Pancreas (tissue), 10 donors: ENCODE results near the gene PLA2G4E. TPM values are rescaled to one million over a fixed set of nuclear protein-coding genes. Genes with fewer than 3 reads are reported as not detected.

Source experiments
- ATAC-seq, 4 donors: fragments of 200-7000 bp; cut with Tn5 transposase; one replicate each; pipeline versions ENCODE4 v1.8.0 to v1.9.1; 2020; ENCODE audit warnings: mild to moderate bottlenecking in 4 of 4, moderate library complexity in 4 of 4
- DNase-seq, 6 donors: peaks; one replicate each; pipeline ENCODE4 v3.0.0-alpha.2; 2020
- FAIRE-seq: peaks from 2 replicates; lab custom pipeline; 2012; peaks lifted over from hg19 to GRCh38; lab: Jason Lieb, UNC
- H3K27ac ChIP-seq, 4 donors: fragments of 200-600 bp; sonication (generic); 1 replicate in 3 of 4; 2 replicates in 1 of 4; pipeline versions ENCODE4 v1.5.0 to v1.8.0; 2020
- H3K27me3 ChIP-seq, 4 donors: fragments of 200-600 bp; one replicate each; pipeline ENCODE4 v1.8.0; 2021
- H3K36me3 ChIP-seq, 3 donors: fragments of 200-600 bp; sonication (generic) in 1 of 3; one replicate each; pipeline versions ENCODE4 v1.5.0 to v1.8.0; 2020 to 2021
- H3K4me1 ChIP-seq, 3 donors: fragments of 200-600 bp; one replicate each; pipeline ENCODE4 v1.8.0; 2021
- H3K4me3 ChIP-seq, 4 donors: fragments of 200-600 bp; sonication (generic) in 2 of 4; one replicate each; pipeline versions ENCODE4 v1.5.0 to v1.8.0; 2020 to 2021
- H3K9me3 ChIP-seq, 4 donors: fragments of 200-600 bp; one replicate each; pipeline ENCODE4 v1.8.0; 2021
- WGBS, 2 donors: extraction: QIAGEN DNeasy Blood & Tissue Kit; methylation state at CpG; one replicate each; pipeline ENCODE4 v1.1.7; 2013; 5-methylcytosine and 5-hydroxymethylcytosine counted together
- intact Hi-C, 3 donors: fragments of 100-400 bp; cut with DNase I; formaldehyde crosslinking; loops; one replicate each; pipeline versions ENCODE4 v1.11.1 to v1.14.2; 2022
- polyA plus RNA-seq, 2 donors: library from polyadenylated mRNA; stranded (reverse); fragments of 200-250 nt; gene quantifications; one replicate each; pipeline ENCODE4 v1.2.3, GENCODE V29; 2013
- total RNA-seq, 6 donors: library from RNA; stranded (reverse); fragmentation: NEBNext Ultra II Directional in 4 of 6; extraction: Animal tissue kit (Norgen Biotek cat#: 25700) in 4 of 6; gene quantifications; one replicate each; pipeline versions ENCODE4 v1.2.1 to v1.2.4, GENCODE V29; 2021 to 2023
- TF ChIP-seq, protein P1 (sequence below), 4 donors: fragments of 200-600 bp; sonication (generic) in 3 of 4; IDR thresholded peaks; one replicate each; pipeline versions ENCODE4 v1.5.0 to v1.8.0; 2021; ENCODE audit warnings: antibody characterized with exemption in 4 of 4
- donor health status: healthy with polysubstance abuse.
- donor health status: DM: no; HTN: no; CAD: no; lungs with moderate emphysema.
- donor health status: DM: no; HTN: no; CAD: no.
- donor health status: control.
- donor health status: control.
- donor health status: Bipolar disorder and iron deficiency.
- donor health status: DM: yes; HTN: yes; CAD: no.
- donor health status: DM: no; HTN: no; CAD: no.
- donor health status: DM: no; HTN: no; CAD: no.
- donor health status: DM: yes; HTN: yes; CAD: no.

PLA2G4E gene
- total and polyA plus RNA-seq, 8 donors = 0.05 to 0.06 TPM; not detected in 6

DNA sequence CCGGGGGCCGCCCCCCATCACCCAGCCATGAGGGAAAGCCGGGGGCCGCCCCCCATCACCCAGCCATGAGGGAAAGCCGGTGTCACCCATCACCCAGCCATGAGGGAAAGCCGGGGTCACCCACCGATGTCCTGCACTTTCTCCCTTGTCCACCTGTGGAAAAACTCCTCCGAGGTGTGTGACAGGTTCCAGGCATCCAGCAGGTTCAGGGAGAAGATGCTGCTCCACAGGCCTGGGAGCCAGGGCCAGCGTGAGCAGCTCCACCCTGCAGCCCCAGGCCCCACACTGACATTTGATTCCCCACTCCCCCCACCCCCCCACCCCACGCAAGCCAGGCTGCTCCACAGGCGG is 32.9 kb downstream of the PLA2G4E start:
- intact Hi-C loops = loop anchor here in 1 of 3 donors (5.0 to 10.0 kb wide), 2 partner anchors 69 to 147 kb away; no protein-coding TSS in a partner anchor
- DNase-seq = no peak
- TF ChIP-seq, protein P1, sequence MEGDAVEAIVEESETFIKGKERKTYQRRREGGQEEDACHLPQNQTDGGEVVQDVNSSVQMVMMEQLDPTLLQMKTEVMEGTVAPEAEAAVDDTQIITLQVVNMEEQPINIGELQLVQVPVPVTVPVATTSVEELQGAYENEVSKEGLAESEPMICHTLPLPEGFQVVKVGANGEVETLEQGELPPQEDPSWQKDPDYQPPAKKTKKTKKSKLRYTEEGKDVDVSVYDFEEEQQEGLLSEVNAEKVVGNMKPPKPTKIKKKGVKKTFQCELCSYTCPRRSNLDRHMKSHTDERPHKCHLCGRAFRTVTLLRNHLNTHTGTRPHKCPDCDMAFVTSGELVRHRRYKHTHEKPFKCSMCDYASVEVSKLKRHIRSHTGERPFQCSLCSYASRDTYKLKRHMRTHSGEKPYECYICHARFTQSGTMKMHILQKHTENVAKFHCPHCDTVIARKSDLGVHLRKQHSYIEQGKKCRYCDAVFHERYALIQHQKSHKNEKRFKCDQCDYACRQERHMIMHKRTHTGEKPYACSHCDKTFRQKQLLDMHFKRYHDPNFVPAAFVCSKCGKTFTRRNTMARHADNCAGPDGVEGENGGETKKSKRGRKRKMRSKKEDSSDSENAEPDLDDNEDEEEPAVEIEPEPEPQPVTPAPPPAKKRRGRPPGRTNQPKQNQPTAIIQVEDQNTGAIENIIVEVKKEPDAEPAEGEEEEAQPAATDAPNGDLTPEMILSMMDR (IDR thresholded peaks at IDR 0.05) = no peak

DNA sequence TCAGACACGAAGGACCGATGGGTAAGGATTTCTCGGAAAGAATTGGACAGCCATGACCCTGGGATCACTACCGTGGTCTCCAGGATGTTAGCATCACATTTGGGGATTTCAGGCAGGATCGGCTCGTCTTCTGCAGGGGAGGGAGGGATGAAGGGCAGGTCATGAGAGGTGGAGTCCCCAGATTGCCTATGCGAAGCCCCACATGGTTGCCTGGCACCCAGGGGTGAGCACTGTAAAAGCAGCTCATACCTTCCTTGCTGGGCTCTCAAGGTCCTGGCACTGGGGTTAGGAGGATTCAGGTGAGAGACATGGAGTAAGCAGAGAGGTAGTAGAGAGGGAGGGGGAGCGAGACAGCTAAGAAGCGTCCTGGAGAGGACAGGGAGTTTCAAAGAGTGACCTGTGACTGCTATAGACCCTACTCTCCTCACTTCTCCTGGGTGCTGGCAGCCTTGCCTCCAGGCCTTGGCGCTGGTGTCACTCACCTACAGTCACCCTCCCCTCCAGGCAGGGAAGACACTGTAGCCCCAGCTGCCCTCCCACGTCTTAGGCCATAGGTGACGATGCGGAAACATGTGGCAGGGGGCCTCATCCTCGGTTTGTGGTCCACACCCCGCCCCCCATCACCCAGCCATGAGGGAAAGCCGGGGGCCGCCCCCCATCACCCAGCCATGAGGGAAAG is 33.5 kb downstream of the PLA2G4E start:
- DNase-seq (peak in 1 of 6 donors; percentile 36), FAIRE-seq (no peak), ATAC-seq (no peak)
- H3K27ac ChIP-seq = no peak overlapping the region
- no peak overlapping the region for H3K4me3 ChIP-seq
- intact Hi-C loops = loop anchor here in 1 of 3 donors (5.0 to 10.0 kb wide), 2 partner anchors 70 to 147 kb away; no protein-coding TSS in a partner anchor
- TF ChIP-seq, protein P1 (IDR thresholded peaks at IDR 0.05) = no peak
- H3K9me3 ChIP-seq = no peaks in the 10 kb centered on the region
- 85 to 86% methylated on average over 16 to 17 of the region's 17 CpGs for WGBS, 2 donors
- no peaks in the 10 kb centered on the region for H3K36me3 ChIP-seq
- no peaks in the 10 kb centered on the region for H3K4me1 ChIP-seq
- no peaks in the 10 kb centered on the region for H3K27me3 ChIP-seq

More for the DNA sequence above, 32.9 kb downstream of the PLA2G4E start:
- WGBS, 2 donors = 80 to 88% methylated on average over 11 of the region's 11 CpGs
- H3K4me3 ChIP-seq = no peak overlapping the region
- H3K9me3 ChIP-seq = no peaks in the 10 kb centered on the region
- ATAC-seq (no peak), FAIRE-seq (no peak)
- no peaks in the 10 kb centered on the region for H3K4me1 ChIP-seq
- no peak overlapping the region for H3K27ac ChIP-seq
- no peaks in the 10 kb centered on the region for H3K27me3 ChIP-seq
- no peaks in the 10 kb centered on the region for H3K36me3 ChIP-seq

DNA sequence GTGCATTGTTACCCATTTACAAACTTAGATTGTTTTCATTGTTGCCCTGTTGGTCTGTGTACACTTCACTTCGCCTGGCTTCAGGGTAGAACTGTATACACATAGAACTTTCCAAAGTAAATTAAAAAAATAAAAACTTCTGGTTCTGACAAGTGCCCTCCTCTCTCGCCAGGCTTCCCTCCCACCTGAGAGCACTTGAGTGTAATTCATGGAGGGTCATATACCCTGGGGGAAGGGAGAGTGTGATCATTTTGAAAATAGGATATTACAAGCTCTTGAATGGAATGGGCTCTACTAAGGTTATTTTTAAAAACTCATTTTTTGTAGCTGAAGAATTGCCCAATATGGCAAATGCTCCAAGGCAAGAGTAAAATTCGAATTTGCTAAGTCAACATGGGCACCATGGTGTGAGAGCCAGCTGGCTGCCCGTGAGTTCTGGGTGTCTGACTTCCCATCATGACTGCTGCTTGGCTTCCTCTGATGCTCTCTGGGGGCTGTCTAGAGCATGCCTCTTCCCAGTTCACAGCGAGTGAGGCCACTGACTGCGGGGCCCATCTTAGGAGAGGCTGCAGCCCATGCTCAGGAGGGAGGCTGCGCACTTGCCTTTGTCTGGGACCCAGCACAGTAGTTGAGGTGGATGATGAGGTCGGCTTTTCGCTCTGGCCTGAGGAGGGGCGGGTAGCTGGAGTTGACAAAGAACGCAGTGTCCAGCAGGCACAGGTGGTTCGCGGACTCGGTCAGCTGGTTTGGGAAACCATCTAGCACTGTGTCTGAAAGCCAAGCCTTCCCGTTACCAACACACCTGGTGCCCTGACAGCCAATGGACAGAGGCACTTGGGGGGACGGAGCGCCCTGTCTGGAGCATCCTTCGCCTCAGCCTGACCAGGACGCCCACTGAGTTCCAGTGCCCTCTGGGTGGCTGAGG is 35.3 kb downstream of the PLA2G4E start:
- Histone ChIP-seq H3K4me1 (no peaks in the 10 kb centered on the region), H3K27ac (no peak overlapping the region), H3K27me3 (no peaks in the 10 kb centered on the region), H3K4me3 (no peak overlapping the region), H3K36me3 (no peaks in the 10 kb centered on the region), H3K9me3 (no peaks in the 10 kb centered on the region)
- DNase-seq (peak in 1 of 6 donors; percentile 31), FAIRE-seq (no peak), ATAC-seq (no peak)
- WGBS, 2 donors = 86 to 91% methylated on average over 19 of the region's 19 CpGs
- intact Hi-C loops = loop anchor here in 1 of 3 donors (5.0 to 10.0 kb wide), 2 partner anchors 72 to 149 kb away; no protein-coding TSS in a partner anchor
- TF ChIP-seq, protein P1 (IDR thresholded peaks at IDR 0.05) = no peak

DNA sequence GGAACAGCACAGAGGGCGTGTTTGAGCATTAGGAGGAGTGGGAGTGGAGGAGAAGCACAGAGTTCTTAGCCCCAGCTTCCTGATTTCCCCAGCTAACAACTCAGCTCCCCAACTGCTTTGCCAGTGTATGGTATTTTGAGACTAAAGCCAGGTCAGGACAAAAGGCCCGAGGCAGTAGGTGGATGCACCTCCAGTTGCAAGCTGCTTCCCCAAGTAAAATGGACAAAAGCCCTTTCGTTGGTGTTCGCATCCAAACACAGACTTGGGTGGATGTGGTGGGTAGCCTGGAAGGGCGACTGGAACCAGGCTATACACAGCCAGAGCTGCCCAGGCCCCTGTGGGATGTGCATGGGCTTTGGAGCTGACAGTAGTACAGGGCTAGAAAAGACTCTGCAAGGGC is 36.2 kb downstream of the PLA2G4E start:
- FAIRE-seq (no peak), ATAC-seq (no peak), DNase-seq (no peak)
- H3K9me3 ChIP-seq = no peaks in the 10 kb centered on the region
- H3K27ac ChIP-seq = no peak overlapping the region
- H3K27me3 ChIP-seq = no peaks in the 10 kb centered on the region
- no peak overlapping the region for H3K4me3 ChIP-seq
- peaks cover 0 to 5% (median 3%) of the 10 kb centered on the region in 3 donors for H3K4me1 ChIP-seq
- TF ChIP-seq, protein P1 (IDR thresholded peaks at IDR 0.05) = no peak
- H3K36me3 ChIP-seq = no peaks in the 10 kb centered on the region
- 90 to 96% methylated on average over 5 of the region's 5 CpGs for WGBS, 2 donors
- intact Hi-C loops = loop anchor here in 1 of 3 donors (5.0 to 10.0 kb wide), 2 partner anchors 73 to 150 kb away; no protein-coding TSS in a partner anchor
